BE2C (cell line): ENCODE measurements around the gene TM9SF4.
"Not testable (repeated sequence)": the region's sequence is repeated elsewhere in the genome, so short reads cannot be mapped to it uniquely, and the experiment has no call there.

ENCODE experiments used
- DNase-seq: peaks from one replicate; pipeline ENCODE4 v3.0.0-alpha.2; 2020
- H3K27me3 ChIP-seq: fragments of 250-450 bp; sonication (Bioruptor Pico); 2 replicates; pipeline ENCODE4 v1.5.1; 2020; ENCODE audit warnings: mild to moderate bottlenecking
- H3K36me3 ChIP-seq: fragments of 250-450 bp; sonication (Bioruptor Pico); 2 replicates; pipeline ENCODE4 v1.5.1; 2020; ENCODE audit warnings: mild to moderate bottlenecking
- H3K4me1 ChIP-seq: fragments of 250-450 bp; sonication (Bioruptor Pico); 2 replicates; pipeline ENCODE4 v1.5.1; 2020
- H3K4me3 ChIP-seq: 2 replicates; pipeline ENCODE4 v1.5.1; 2011; ENCODE audit warnings: low read depth, low read length
- H3K9me3 ChIP-seq: fragments of 250-450 bp; sonication (Bioruptor Pico); 2 replicates; pipeline ENCODE4 v1.5.1; 2020
- CTCF ChIP-seq: IDR thresholded peaks from 2 replicates; pipeline ENCODE4 v1.5.1; 2012; ENCODE audit warnings: mild to moderate bottlenecking, low read depth, low read length

TM9SF4 gene

GRCh38 chr20:32113591-32114260 is 4.2 kb downstream of the TM9SF4 start:
- Histone ChIP-seq H3K9me3 (no peaks in the 10 kb centered on the region; the same call in 1 of the 2 replicates), H3K27me3 (no peaks in the 10 kb centered on the region), H3K4me1 (no peaks in the 10 kb centered on the region; the same call in 1 of the 2 replicates), H3K36me3 (peaks cover 8% of the 10 kb centered on the region), H3K4me3 (no peak overlapping the region)
- DNase-seq: no peak
- no peak for TF ChIP-seq CTCF

- H3K4me1 ChIP-seq: no peaks in the 10 kb centered on the region; the same call in 1 of the 2 replicates
- H3K27me3 ChIP-seq: no peaks in the 10 kb centered on the region
- H3K36me3 ChIP-seq: peaks cover 8% of the 10 kb centered on the region
- H3K9me3 ChIP-seq: no peaks in the 10 kb centered on the region
- no peak overlapping the region for H3K4me3 ChIP-seq
- DNase-seq: no peak
- no peak for TF ChIP-seq CTCF
Observed at GRCh38 chr20:32114305-32114960, 4.9 kb downstream of the TM9SF4 start.

- no peaks in the 10 kb centered on the region for H3K27me3 ChIP-seq
- no peak overlapping the region for H3K4me3 ChIP-seq
- H3K9me3 ChIP-seq: no peaks in the 10 kb centered on the region
- no peak for TF ChIP-seq CTCF
- peaks cover 8% of the 10 kb centered on the region for H3K36me3 ChIP-seq
- no peaks in the 10 kb centered on the region; the same call in 1 of the 2 replicates for H3K4me1 ChIP-seq
- DNase-seq: no peak
Observed at GRCh38 chr20:32115211-32115767, 5.8 kb downstream of the TM9SF4 start.

GRCh38 chr20:32116079-32116521 is 6.6 kb downstream of the TM9SF4 start:
- no peak for DNase-seq
- Histone ChIP-seq H3K4me1 (peaks cover 6% of the 10 kb centered on the region; the same call in 1 of the 2 replicates), H3K36me3 (peaks cover 8% of the 10 kb centered on the region)

GRCh38 chr20:32116796-32117195 is 7.3 kb downstream of the TM9SF4 start:
- not testable (repeated sequence) for H3K4me3 ChIP-seq, DNase-seq, H3K9me3 ChIP-seq, H3K27me3 ChIP-seq, H3K36me3 ChIP-seq, H3K4me1 ChIP-seq

More at GRCh38 chr20:32116079-32116521, 6.6 kb downstream of the TM9SF4 start:
- H3K27me3 ChIP-seq: no peaks in the 10 kb centered on the region
- no peaks in the 10 kb centered on the region for H3K9me3 ChIP-seq
- no peak overlapping the region for H3K4me3 ChIP-seq
- TF ChIP-seq CTCF: no peak

- H3K4me1 ChIP-seq, H3K4me3 ChIP-seq, H3K36me3 ChIP-seq, H3K9me3 ChIP-seq, H3K27me3 ChIP-seq, DNase-seq: not testable (repeated sequence)
Observed at GRCh38 chr20:32118427-32118826, 8.9 kb downstream of the TM9SF4 start.

- H3K27me3 ChIP-seq: no peaks in the 10 kb centered on the region
- no peak for DNase-seq
- no peak for TF ChIP-seq CTCF
- no peak overlapping the region for H3K4me3 ChIP-seq
- 0 out of 2 replicates have a peak, but pooled peaks cover 6% of the 10 kb centered on the region for H3K4me1 ChIP-seq
- no peaks in the 10 kb centered on the region for H3K9me3 ChIP-seq
- peaks cover 8% of the 10 kb centered on the region for H3K36me3 ChIP-seq
Observed at GRCh38 chr20:32119734-32120133, 10.2 kb downstream of the TM9SF4 start.

GRCh38 chr20:32121908-32122307 is 12.4 kb downstream of the TM9SF4 start:
- H3K4me3 ChIP-seq, H3K4me1 ChIP-seq, H3K27me3 ChIP-seq, H3K9me3 ChIP-seq, DNase-seq, H3K36me3 ChIP-seq: not testable (repeated sequence)
